Stromal cell of bone marrow (primary cell): Measurements from ENCODE around the gene LAMC1.
"Not testable (repeated sequence)": the region's sequence is repeated elsewhere in the genome, so short reads cannot be mapped to it uniquely, and the experiment has no call there.

Source experiments
- DNase-seq: peaks from one replicate; pipeline ENCODE4 v3.0.0-alpha.2; 2012; ENCODE audit warnings: low read depth

LAMC1 gene

DNA sequence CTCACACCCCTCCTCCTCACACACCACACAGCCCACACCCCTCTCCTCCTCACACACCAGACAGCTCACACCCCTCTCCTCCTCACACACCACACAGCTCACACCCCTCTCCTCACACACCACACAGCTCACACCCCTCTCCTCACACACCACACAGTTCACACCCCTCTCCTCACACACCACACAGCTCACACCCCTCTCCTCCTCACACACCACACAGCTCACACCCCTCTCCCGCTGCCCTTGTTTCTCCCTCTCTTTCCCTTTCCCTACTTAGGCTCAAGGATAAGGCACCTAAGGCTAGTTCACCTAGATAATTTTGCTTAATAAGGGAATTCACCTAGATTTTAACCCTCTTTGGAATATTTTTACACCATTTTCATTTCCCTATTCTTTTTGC lies 126.8 kb downstream of the LAMC1 start:
- DNase-seq = not testable (repeated sequence)

DNA sequence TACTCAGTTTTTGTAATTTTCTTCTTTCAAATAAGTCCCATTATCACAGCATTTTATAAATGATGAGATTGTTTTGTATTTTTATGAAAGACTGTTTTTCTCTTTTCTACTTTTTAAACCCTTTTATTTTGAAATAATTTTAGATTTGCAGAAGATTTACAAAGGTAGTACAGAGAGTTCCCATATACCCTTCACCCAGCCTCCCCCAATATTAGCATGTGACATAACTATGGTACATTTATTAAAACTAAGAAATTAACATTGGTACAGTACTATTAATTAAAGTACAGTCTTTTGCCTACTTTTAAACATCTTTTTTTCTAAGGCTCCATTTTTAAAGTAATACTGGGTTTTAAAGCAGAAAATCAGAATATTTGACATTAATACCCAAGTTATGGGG lies 127.2 kb downstream of the LAMC1 start:
- DNase-seq = no peak

DNA sequence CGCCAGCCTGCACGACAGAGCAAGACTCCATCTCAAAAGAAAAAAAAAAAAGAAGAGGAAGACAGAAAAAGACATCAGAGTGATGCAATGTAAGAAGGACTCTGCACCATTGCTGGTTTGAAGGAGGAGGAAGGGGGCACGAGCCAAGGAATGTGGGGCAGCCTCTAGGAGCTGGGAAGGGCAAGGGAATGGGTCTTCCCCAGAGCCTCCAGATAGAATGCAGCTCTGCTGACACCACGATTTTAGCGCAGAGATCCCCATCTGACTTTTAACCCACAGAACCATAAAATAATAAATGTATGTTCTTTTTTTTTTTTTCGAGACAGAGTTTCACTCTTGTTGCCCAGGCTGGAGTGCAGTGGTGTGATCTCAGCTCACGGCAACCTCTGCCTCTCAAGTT lies 129.0 kb downstream of the LAMC1 start:
- DNase-seq = no peak

- no peak for DNase-seq
Measured at GRCh38 chr1:183155939-183156338, 132.7 kb downstream of the LAMC1 start.

GRCh38 chr1:183159960-183160359 lies 136.7 kb downstream of the LAMC1 start:
- no peak for DNase-seq

DNA sequence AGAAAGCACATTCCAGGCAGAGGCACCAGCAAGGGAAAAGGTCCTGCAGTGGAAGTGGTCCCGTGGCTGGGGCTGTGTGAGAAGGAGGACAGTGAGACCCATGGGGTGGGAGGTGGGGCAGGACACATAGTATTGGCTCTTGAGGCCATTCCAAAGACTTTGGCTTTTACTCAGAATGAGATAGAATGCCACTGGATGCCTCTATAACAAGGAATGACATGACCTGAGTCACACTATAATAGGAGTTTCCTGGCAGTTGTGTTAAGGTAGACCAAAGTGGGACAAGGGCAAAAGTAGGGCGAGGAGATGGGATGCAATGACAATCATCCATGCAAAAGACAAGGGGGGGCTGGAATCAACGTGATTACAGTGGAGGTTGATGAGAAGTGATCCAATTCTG lies 138.2 kb downstream of the LAMC1 start:
- DNase-seq = no peak

- DNase-seq = peak; percentile 89
Measured at GRCh38 chr1:183163316-183163715, 140.1 kb downstream of the LAMC1 start.

GRCh38 chr1:183164340-183164739 lies 141.1 kb downstream of the LAMC1 start:
- no peak for DNase-seq

DNA sequence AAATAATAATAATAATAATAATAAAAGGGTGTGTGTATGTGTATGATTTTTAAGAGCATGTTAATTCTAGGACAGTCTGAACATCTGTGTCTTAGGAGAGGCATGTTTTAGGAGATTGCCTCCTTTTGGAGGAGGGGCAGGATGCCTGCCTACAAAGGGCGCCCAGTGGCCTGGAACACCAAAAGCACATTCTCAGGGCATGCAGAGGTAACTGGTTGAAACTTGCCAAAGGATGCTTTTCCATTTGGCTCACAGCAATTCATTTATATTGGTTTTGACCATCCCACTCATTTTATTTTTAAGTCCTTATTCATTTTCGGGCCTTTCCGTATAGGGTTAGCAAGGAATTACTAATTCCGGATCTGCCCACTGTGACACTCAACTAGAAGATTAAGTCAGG lies 141.7 kb downstream of the LAMC1 start:
- no peak for DNase-seq

GRCh38 chr1:183165456-183165855 lies 142.2 kb downstream of the LAMC1 start:
- no peak for DNase-seq

DNA sequence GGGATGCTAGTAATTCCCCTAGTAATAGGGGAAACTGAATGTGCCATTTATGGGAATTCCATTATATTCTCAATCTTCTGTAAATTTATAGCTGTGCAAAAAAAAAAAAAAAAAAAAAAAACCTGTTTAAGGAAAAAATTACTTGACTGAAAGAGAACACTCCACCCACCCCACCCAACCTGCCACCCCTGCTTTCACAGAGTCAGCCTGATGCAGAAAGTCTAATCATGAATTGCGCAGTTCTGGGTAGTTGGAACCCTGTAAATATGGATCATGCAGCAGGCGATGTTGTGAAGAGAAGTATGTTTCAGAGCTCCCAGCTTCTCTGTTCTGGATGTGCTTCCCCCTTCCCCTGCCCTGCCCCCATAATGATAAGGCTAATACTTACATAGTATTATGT lies 143.2 kb downstream of the LAMC1 start:
- DNase-seq = no peak

DNA sequence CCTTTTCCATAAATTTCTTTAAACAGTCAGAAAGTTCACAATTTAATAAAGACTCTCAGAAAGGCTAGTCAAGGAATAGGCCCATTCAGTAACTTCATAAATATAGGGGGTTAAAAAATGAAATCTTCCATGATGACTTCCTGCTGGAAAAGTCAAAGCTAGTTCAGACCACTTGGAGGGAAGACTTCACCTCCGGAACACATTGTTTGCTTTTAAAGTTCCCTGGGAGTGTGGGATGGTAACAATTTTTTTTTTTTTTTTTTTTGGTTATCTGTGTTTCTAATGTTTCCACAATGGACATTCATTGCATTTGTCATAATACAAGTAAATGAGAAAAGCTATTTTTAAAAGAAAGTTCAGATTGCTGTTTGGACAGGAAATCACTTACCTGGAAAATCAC lies 144.5 kb downstream of the LAMC1 start:
- DNase-seq = no peak

DNA sequence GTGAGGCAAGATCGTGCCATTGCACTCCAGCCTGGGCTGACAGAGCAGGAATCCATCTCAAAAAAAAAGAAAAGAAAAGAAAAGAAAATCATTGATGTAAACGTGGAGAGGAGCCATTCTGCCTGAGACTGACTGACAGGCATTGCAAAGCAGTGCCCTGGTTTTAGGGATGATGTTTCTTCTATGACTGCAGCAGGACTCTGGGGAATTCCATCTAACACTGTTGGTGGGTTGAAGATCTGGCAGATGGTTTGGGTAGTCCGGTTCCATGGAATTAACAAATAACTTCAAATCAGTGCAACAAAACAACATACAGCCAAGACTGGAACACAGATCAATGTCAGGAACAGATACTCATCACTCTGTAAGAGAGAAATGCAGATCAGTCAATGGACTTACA lies 145.1 kb downstream of the LAMC1 start:
- DNase-seq = no peak

GRCh38 chr1:183173828-183174227 lies 150.6 kb downstream of the LAMC1 start:
- DNase-seq = no peak

DNA sequence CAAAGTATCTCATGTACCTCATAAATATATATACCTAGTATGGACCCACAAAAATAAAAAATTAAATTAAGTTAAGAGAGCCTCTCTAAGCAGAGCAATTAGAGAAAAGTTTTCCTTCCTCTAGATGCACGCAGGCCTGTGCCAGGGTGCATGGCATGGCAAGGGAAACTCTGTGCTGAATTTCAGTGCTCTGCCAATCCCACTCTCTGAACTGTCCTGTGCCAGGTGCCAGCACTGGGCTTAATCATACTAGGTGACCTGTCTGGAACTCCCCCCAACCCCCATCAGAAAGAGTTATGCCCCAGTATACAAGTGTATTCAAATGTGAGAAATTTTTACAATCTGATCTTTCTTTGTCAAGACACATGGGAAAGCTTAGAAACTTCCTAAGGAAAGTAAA lies 152.4 kb downstream of the LAMC1 start:
- no peak for DNase-seq

- no peak for DNase-seq
Measured at GRCh38 chr1:183178545-183178944, 155.3 kb downstream of the LAMC1 start.

DNA sequence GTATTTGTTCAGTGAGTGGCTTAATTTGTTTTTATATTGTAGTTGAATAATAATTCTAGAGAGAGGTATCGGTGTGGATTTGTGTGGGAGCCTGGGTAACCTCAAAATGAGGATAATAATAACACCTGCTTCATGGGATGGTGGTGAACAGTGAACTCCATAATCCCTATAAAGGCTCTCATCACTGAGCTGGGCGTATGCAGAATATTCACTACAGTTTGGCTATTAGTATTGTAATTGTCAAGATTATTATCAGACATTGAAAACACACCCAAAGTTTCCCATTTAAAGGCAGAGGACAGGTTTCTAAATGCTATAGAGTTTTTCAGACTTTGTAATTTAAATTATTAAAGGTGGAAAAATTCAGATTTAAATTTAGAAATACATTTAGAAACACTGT lies 155.8 kb downstream of the LAMC1 start:
- DNase-seq = no peak

GRCh38 chr1:183180218-183180617 lies 157.0 kb downstream of the LAMC1 start:
- peak; percentile 92 for DNase-seq

DNA sequence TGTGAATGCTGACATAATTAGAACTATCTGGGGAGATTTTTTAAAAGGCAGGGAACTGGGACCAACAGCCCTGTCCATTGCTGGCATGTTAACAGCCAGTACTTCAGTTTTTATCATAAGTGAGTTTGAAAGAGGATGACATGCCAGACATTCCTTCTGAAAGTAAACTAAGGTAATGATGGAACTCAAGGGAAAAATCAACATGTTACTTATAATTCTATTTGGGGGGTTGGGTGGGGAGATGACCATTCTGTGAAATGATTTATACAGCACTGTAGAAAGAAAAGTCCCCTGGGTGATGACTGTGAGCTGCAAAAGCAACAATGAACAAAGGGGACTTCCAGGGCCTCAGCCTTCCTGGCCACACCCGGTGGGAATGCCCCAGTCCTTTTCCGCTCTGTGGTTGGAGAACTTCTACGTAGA lies 157.4 kb downstream of the LAMC1 start:
- peak; percentile 91 for DNase-seq

- DNase-seq = no peak
Measured at GRCh38 chr1:183185941-183186490, 162.8 kb downstream of the LAMC1 start, which contains the start of gene LAMC2. Gene LAMC2, plus strand, starts transcription at chr1:183186264. Its CDS starts 89 bp downstream, at chr1:183186353.

DNA sequence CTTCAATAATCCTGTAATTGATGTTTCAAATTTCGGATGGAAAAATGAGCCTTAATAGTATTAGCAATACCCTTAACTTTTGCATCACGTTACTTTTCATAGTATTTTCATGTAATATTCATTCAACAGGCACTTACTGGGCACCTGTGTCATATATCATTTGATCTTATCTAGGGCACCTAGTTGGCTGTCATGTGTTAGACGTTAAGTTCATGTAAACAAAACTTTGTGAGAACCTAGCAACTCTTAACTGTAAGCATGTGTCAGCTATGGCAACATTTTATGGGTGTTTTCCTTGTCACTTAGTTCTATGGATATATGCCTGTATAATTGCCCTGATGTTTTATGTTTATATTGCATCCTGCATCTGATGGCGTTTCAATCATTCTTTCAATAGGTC lies 163.6 kb downstream of the LAMC1 start:
- no peak for DNase-seq

DNA sequence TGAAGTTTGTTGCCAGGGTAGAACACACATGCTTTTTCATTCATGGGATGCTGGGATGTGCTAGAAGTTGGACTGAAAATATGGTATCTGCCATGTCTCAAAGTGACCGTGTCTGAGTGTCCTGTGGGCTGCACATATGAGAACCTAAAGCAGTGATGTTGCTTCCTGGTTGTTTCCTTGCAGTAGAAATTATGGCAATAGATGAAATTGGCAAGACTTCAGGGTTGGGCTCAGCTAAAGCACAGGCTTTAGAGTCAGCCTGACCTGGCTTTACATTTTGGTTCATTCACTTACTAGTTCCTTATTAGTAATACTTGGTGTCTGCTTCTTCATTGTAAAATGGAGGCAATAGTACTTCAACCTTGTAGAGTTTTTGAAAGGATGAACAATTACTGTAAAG lies 165.0 kb downstream of the LAMC1 start:
- DNase-seq = no peak

GRCh38 chr1:183191833-183192232 lies 168.6 kb downstream of the LAMC1 start:
- peak; percentile 74 for DNase-seq

GRCh38 chr1:183193963-183194525 lies 170.8 kb downstream of the LAMC1 start:
- no peak for DNase-seq
